ENCODE measurements around the gene LIMD2.

DNA sequence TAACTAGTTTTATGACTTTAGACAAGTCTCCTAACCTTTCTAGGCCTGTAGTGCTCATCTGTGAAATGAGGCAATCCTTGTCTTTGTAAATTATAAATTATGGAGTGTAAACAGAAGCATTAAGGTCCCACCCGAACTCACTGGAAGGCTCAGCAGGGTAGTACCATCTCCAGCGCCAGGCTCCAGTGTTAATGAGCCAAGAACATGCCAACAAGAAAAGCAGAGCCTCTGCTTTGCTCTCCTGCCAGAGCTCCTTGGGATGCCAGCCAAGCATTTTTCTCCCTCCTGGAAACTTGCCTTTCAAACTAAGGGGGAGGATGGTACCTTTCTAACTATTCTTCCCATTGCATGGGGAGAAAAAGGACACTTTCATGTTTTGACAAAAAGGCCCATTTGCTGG is 14.9 kb downstream of the LIMD2 start:
- TF ChIP-seq POLR2AphosphoS5 (IDR thresholded peaks at IDR 0.05; ENCODE audit: low read depth, low read length) (no peak), RCOR1 (IDR thresholded peaks at IDR 0.05; ENCODE audit: low read length) (no peak), SMC3 (IDR thresholded peaks at IDR 0.05; ENCODE audit: low read depth, low read length) (no peak)
- TF ChIP-seq, protein P1, sequence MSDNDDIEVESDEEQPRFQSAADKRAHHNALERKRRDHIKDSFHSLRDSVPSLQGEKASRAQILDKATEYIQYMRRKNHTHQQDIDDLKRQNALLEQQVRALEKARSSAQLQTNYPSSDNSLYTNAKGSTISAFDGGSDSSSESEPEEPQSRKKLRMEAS (IDR thresholded peaks at IDR 0.05; ENCODE audit: low read depth) = no peak

All from SK-N-SH (cell line).